HuH-7 (cell line): ENCODE results near the gene CCDC92.

Experiments
- DNase-seq: peaks from one replicate; pipeline ENCODE4 v3.0.0; 2011; ENCODE audit warnings: low spot score

The CCDC92 gene

DNA sequence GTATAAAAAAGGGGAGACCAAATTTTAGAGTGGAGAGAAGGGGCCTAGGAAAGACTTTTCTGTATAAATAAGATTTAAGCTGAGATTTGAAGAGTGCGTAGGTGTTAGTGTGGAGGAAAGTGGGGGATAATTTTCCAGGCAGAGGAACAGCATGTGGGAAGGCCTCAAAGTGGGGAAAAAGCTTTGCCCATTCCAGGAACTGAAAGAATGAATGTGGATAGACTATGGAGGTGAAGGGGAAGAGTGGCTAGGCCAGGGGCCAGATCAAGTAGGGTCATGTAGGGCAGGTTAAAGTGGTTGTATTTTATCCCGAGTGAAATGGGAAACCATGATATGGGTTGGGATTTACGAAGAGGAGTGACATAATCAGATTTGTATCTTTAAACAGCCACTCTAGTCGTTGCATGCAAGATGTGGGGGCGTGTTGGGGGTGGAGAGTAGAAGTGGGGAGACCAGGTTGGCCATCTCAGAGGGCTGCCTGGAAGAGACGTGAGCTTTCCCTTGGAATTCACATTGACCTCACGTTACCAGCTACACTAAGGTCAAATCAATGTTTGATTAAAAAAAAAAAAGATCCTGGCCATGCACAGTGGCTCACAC, 3.7 kb upstream of the CCDC92 start:
- no peak for DNase-seq

DNA sequence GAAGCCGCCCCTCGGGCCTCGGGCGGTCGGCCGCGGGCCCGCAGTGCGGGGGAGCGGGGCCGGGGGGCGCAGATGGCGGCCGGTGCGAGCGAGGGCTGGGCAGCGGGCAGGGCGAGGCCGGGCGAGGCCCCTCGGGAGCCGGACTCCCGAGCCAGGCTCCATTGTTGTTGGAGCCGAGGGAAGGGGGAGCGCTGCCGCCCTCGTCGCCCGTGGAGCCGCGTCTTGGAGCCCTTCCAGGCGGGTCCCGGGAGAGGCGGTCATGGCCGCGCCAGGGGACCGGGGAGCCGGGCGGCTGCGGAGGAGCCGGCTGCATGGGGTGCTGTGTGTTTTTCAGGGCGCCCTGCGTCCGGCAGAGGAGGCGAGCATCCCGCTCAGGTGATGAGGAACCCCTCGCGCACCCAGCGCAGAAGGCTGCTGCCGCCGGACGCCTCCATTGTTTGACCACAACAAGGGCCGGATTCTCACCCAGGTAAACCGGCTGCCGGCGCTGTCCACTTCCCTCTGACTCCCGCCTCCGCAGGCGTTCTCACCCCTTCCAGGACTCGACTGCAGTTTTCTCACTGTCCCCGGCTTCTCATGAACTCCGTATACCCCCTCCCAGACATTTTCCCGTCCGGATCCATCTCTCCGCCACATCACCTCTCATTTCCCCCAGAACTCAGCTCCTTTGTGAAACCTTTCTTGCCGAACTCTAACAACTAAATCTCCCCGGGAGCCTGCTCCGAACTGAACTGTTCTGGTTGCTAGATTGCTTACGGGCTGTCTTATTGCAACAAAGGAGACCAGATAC, 1.1 kb upstream of the CCDC92 start:
- DNase-seq, result peak; percentile 31

DNA sequence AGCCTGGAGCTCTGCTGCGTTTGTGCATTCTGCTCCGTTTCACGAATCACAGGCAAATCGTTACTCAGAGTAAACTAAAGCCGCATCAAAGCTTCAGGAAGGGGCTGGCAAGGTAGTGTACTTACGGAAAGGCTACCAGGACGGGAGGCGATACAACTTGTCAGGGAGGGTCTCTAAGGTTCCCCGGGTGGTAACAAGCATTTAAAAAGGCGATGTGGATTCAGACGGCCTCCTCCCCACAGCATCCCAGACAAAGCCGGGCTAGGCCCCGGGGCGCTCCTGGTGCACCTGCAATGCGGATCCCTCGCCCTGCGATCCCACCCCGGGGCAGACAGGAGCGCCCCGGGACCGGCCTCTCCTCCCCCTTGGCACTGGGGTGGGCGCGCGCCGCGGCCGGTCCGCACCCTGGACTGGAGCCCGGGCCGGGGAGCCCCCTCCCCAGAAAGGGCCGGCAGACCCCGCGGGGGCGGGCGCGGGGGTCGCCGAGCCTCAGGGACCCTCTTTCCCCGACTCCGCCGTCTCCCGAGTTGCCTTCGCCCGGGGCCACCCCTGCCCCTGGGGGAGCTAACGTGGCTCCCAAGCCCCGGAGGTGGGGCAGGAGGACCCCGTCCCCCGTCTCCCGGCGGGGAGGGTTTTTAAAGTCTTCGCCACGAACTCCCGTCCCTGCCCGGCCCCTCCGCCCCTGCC, 718 bp downstream of the CCDC92 start:
- peak; percentile 23 for DNase-seq

DNA sequence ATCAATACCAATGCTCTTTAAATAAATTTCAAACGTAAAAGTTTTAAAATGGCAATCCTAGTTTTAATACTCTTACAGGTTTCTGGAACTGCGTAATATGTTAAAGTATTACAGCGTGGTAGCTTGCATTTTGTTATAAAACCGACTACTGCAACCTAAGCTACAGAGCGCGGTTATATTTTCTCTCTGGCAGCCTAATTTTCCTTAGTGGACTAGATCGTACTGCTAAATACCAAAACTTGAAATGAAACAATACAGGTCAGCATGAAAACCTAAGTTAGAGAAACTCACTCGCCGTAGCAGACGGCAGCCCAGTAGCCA, 1.2 kb downstream of the CCDC92 start:
- no peak for DNase-seq

DNA sequence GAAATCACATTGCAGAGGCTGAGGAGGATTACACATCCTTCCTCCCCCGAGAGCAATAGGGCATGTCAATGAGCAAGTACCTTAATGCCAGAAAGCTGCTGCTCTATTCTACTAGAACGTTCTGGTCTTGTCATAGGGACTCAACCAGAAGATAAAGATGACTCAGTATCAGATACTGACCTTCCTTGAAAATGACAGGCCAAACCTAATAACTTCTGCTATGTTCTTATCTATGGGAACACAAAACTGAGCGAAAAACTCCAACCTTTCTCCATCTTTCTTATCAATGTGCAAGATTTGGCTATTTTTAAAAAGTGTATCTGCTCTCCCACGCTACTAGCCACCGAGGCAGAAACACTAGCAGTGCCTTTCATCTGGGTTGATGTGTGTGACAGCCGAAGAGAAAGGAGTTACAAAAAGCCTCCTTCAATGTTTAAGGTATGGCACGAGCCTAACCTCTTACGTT, 5.5 kb downstream of the CCDC92 start:
- no peak for DNase-seq

DNA sequence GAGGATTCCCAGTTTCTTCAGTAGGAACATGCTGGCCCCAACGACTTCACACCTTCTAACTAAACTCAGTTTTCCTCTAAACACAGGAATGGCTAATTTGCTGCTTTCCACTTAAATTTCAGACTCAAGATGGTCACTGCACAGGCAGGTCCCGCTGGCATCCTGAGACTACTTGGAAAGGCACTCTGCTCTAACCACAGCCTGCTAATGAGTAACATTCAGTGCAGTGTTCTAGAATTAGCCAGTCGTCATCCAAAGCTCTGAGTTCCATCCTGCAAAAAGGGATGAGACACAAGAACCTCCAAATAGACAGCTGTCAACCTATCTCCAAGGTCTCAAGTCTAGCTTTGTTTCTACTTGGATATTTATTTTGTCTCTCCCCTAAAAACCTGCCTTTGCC, 6.0 kb downstream of the CCDC92 start:
- no peak for DNase-seq

DNA sequence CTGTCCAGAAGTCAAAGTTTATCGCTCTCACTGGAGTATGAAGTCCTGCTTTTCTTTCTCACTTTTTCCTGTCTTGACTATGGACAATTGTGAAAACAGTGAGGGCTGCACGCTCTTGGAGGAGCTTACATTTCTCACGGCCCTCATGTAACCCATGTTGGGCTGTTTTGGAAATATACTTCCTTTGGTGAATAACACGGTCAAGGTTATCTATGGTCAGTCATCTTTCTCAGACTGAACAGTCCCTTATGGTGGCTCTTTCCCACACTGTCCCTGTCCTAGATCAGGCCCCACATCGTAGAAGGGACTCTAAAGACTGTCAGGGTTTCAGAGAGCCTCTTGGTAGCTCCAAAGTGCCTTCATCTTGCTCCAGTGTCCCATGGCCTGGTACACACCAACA, 7.2 kb downstream of the CCDC92 start:
- no peak for DNase-seq

DNA sequence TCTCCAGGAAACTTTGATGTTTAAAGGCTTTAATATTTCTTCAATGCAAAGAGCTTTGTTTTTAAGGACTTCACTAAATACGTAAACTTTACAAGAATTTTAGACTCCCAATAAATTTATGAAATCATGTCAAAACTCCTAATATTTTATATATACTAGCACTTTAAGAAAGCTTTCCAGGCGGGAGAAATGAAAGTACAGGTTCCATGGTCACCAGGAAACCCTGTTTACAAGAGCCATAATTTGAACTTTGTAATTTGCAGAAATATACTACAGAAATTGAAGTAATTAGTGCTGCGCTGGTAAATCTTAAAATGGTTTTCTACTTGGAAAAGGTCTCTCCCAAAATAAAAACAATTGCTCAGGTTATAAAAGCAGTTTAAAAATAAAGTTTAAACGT, 8.8 kb downstream of the CCDC92 start:
- DNase-seq, result no peak

DNA sequence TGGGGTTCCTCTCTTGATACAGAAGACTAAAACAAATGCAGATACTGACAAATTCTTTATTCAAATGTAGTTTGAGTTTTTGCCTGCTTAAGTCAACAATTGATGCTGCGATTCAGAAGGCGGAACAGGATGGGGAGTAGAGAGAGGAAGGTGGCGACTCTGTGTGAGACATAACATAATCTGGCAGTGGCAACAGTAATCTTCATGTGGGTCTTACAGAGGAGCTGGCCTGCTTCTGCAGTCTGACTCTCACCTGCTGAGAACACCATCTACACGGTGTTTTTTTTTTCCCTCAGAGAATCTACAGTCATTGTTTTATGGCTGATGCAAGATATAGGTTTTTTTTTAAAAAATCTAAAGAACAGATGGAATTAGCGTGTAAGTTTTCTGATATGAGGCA, 10.1 kb downstream of the CCDC92 start:
- no peak for DNase-seq

DNA sequence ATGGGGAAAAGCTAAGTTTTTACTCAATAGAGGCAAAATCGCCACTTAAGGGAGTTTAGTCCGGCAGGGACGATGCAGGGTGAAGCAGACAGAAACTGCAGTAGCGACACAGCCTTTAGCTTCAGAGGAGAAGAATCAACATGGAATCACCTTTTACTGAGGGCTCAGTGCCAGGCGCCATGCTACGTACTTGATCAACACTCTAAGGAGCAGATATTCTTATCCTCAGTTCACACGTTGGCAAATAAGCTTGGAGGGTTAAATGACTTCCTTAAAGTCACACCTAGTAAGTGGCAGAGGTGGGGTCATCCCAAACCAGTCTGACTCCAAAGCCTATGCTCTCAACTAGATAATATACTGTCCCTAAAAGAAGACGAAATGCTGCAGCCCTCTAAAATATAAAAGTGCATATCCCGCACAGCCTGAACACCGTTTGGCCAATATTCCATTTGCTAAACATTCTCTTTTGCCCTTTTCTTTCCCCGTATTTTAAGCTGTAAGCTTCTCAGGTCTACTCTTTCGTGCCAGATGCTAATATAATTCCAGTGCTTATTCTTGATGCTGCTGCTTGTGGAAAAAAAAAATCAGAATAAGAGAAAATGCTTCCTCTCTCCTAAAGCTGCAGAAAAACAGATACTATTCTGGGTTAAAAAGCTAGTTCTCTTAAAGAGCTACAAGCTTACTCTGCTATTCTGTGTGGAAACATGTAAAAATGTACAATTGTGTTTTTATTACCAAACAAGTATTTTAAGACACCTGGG, 10.9 kb downstream of the CCDC92 start:
- no peak for DNase-seq

DNA sequence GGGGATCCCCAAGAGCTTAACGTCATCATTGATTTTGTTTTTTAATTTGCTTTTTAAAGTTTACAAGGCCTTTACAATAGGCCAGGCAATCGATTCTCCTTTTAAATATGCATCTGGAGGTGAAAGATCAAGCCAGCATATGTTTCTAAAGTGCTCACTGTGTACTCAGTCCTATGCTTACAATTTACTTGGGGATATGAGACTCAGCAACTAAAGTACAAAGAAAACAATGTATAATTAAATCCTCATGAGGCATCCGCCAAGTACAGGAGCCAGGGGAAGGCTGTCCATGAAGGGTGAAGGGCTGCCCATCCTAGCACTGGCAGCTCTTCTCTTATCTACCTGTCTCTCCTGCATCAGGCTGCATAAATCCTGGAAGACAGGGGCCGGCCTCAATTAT, 11.8 kb downstream of the CCDC92 start:
- DNase-seq, result no peak

DNA sequence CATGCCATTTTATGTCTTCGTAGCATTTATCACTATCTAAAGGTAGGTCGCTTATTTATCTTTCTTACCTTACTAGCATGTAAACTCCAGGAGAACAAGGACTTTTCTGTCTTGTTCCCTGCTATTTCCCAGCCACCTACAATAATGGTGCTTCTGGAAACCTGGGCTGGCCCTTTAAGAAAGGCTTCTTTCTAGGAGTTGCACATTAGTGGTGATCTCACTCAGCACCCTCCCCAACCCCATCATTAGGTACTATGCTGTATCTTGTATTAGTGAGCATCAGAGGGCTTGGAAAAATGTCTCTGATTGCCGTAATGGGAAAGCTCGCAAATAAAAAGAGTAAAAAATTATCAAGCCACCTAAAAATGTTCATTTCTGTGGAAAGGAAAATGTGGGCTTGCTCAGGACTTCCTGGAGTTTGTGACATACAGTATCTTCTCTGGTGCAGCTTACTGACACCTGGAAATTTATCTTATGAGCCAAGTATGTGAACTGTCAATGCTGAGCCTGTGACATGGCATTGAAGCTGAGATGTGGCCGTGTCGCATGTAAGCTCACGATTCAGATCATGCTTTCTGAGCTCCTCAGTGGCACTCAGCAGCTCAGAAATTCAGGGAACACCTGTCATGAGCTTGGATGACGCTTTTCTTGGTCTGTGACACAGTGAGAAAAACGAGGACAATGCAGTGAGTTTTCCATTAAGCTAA, 12.4 kb downstream of the CCDC92 start:
- DNase-seq, result no peak

DNA sequence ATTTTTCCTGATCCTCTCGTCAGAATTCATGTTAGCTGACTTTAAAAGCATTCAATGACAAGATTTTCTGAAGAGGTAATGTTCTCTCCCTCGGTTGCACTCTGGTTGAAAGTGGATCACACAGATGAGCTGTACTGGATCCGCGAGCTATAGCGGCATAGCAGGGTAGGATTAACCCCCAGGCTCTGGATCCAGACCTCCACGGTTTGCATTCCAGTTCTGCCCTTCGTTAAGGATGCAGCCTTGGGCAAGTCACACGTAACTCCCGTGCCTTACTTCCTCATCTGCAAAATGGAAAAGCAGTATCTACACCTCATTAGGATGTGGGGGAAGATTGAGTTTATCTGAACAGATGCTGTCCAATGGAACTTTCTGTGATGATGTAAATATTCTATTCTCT, 13.8 kb downstream of the CCDC92 start:
- DNase-seq, result no peak

DNA sequence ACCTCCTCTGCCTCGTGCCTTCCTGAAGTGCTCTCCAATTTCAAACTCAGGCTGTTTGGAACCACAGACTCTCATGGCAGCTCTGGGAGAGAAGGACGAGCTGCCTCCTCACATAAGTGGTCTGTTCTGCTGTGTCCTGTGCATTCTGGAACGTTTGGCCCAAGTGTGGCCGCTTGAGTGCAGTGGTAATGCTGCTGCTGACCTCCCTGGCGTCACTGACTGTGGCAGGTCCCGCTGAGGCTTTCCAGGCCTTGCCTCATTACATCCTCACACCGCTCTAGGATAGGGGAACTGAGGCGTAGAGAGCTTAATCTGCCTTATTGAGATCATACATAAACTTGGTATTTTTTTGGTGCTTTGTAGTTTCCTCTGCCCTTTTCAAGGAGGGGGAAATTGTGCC, 14.2 kb downstream of the CCDC92 start:
- no peak for DNase-seq

DNA sequence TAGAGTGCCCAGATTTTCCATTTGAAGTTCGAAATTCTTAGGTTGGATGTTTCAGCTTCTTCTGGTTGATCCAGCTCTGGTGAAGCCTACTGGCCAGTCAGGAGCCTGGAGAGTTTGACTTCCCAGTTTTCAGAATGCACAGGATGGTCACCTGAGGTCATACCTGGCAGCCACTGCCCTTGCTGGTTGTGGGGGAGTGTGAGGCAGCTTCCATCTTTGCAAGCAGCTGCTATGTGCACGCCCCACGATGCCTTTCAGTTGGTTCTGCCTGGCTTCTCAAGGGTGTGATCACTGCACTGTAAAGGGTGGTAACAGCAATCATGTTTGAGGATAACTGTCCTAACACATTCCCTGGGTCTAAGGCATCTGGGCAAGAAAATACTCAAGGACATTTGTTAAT, 15.4 kb downstream of the CCDC92 start:
- no peak for DNase-seq

DNA sequence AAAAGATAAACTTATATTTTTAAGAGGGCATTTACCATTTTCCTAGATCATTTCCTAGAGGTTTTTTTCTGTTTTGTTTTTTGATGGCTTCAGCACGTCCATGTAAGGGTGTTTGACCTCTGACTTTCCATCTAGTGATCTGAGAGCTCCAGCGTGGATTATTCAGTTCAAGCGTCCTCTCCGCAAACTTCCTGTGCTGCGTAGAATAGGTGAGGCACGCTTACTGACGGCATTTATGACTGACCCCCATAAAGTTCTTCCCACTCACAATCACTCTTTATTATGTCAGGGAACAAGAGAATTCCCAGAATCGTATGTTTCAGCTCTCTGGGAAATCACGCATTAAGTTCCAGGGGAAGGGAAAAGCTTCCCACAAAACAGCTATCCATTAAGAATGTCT, 16.4 kb downstream of the CCDC92 start:
- DNase-seq, result no peak

DNA sequence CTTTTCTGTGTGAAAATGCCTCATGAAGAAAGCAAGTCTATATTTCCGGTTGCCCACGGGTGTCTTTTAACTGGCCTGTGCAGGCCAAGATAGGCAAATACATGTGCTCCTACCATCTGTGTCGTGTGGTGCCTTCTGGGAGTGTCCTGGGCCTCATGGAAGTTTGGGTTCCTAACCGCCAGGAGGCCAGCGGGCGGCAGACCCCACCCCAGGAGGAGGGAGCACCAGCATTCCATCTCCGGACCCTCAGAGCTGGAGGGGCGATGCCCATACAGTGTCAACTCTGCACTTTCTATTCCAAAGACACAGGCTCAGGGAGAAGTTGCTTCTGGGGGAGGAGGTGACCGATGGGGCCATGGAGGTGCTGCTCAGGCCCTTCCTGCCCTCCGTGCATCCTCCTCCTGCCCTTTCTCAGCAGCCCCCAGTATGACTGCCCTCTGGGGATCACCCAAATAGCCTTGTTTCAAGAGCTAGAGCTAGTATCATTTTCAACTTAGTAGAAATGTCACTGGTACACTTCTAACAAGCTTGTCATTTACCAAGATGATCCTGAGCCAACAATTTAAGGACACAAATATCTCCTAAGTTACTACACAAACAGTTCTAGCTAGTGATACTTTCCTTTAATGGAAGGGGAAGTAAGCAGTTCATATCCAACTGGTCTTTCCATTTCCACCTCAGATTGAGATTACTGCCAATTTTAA, 17.8 kb downstream of the CCDC92 start:
- no peak for DNase-seq

DNA sequence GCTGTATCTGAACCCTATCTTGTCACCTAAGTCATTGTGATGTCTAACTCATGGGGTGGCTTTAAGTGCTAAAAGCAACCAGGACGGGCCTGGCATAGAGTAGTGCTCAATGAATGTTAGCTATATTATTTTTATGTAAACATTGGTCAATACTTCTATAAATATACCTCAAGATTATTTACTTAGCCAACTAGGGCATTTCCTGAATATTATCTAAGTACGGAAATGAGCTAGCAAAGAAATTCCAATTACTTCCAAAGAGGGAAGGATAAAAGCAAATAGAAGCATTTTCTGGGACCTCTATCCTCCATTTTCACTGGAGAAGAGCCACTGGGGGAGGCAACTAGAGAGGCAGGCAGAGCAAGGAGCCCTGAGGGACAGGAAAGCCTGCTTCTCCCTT, 20.6 kb downstream of the CCDC92 start:
- no peak for DNase-seq

DNA sequence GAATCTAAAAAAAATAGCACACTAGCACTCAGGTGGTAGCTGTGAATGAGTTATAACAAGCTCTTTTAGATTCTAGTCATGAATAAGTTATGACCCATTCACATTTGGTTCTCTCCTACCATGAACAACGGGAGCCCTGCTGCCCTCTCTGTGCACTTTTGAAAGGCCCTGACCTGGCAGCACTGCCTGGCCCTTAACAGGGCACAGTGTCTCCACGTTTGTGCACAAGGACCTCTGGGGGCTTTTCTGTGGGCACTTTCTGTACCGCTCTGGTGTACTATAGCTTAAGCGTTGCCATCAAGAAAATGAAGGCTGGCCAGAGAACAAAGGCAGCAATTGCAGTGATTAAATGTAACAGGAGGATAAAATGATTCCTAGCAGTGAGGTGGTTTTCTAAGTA, 21.2 kb downstream of the CCDC92 start:
- DNase-seq, result no peak

DNA sequence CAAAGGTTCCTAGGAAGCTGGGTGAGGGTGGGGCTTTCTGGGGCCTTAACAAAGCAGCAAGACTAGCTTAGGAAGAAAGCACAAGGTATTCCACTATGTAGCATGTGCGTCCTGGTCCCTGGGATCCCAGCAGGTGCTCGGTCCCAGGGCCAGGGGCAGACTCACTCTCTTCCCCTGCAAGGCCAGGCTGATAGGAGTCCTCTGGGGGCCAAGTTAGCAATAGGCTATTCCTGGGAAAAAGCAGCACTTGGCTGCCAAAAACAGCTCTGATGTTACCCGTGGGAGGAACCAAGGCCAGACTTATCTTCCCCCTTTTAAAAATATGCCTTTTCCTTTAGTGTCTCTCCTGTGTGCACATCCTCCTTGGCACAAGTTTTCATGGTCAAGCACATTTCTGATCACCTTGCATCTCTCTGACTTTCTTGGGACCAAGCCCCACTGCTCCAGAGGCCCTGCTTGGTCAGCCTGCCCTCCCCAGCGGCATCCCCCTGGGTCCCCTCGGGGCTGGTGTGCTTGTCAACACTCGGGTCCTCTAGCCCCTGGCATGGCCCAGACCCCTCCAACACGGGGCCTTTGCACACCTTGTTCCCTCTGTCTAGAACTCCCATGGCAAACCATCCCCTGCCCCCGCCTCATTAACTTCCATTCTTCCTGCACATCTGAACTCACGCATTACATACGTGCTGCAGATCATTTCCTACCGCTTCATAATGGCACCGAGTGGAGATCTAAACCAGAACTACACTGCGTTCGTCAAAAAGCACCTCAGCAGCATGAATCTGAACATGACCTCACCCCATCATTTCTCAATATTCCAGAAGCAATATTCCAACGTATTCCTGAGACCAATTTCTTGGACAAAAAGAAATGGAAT, 21.9 kb downstream of the CCDC92 start:
- no peak for DNase-seq

DNA sequence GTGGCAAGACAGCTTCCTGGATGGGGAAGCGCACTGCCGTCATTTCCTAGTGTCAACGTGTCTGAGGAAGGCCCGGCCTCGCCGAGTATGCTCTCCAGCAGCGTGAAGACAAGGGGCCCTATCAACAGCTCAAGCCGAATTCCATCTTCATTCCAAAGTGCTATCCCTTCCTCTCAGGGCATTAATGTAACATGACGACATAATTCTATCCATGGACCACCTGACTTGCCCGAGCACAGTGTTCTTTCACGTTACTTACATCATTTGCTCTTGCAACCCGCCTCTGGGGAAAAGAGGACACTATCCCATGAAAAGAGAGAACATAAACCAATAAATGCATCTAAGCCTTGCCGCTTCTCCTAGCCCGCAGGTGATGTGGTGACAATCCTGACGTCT, 22.9 kb downstream of the CCDC92 start:
- no peak for DNase-seq
